Measurements from ENCODE around the gene ETV4.
"Not testable (repeated sequence)": the region's sequence is repeated elsewhere in the genome, so short reads cannot be mapped to it uniquely, and the experiment has no call there.

Gene ETV4

GRCh38 chr17:43515656-43516055 is 30.5 kb downstream of the ETV4 start:
- no peak for DNase-seq (ENCODE audit: low read depth)

GRCh38 chr17:43511199-43511598 is 34.9 kb downstream of the ETV4 start:
- DNase-seq (ENCODE audit: low read depth), result not testable (repeated sequence)

- not testable (repeated sequence) for DNase-seq (ENCODE audit: low read depth)
These were observed 36.7 kb downstream of the ETV4 start for GRCh38 chr17:43509440-43509839.

- DNase-seq (ENCODE audit: low read depth), result no peak
These were observed 55.5 kb downstream of the ETV4 start for GRCh38 chr17:43490621-43491020.

GRCh38 chr17:43483674-43484551 is 62.2 kb downstream of the ETV4 start, which contains the start of gene DHX8:
Gene DHX8 (plus strand): TSS chr17:43483975. CDS start chr17:43484038, 63 bp downstream.
- DNase-seq (ENCODE audit: low read depth), result peak; percentile 98

- no peak for DNase-seq (ENCODE audit: low read depth)
These were observed 63.8 kb downstream of the ETV4 start for GRCh38 chr17:43482103-43483012.

GRCh38 chr17:43479948-43480347 is 66.2 kb downstream of the ETV4 start:
- DNase-seq (ENCODE audit: low read depth), result no peak
